Parathyroid adenoma (tissue), 2 donors: ENCODE measurements around the gene MICALL2.

Experiments used
- H2AFZ ChIP-seq: fragments of 300-600 bp; sonication (generic); one replicate; pipeline ENCODE4 v1.7.0; 2017; ENCODE audit warnings: antibody characterized with exemption, mild to moderate bottlenecking
- H3K27ac ChIP-seq: fragments of 300-600 bp; sonication (generic); one replicate; pipeline ENCODE4 v1.7.0; 2017
- H3K27me3 ChIP-seq: fragments of 300-600 bp; sonication (generic); one replicate; pipeline ENCODE4 v1.7.0; 2017; ENCODE audit warnings: low read length; ENCODE audit not compliant: control insufficient read depth, insufficient read depth
- H3K36me3 ChIP-seq: fragments of 300-600 bp; sonication (generic); one replicate; pipeline ENCODE4 v1.7.0; 2017; ENCODE audit warnings: low read length; ENCODE audit not compliant: control insufficient read depth, insufficient read depth
- H3K4me1 ChIP-seq: fragments of 300-600 bp; sonication (generic); one replicate; pipeline ENCODE4 v1.7.0; 2017; ENCODE audit warnings: control low read depth
- H3K4me2 ChIP-seq: fragments of 300-600 bp; sonication (generic); one replicate; pipeline ENCODE4 v1.7.0; 2017; ENCODE audit warnings: low read length
- H3K4me3 ChIP-seq: fragments of 300-600 bp; sonication (generic); one replicate; pipeline ENCODE4 v1.7.0; 2017; ENCODE audit warnings: low read depth, low read length
- H3K79me2 ChIP-seq: fragments of 300-600 bp; sonication (generic); one replicate; pipeline ENCODE4 v1.7.0; 2017; ENCODE audit warnings: control low read depth
- H3K9ac ChIP-seq: fragments of 300-600 bp; sonication (generic); one replicate; pipeline ENCODE4 v1.7.0; 2017; ENCODE audit warnings: mild to moderate bottlenecking
- H3K9me3 ChIP-seq: fragments of 300-600 bp; sonication (generic); one replicate; pipeline ENCODE4 v1.7.0; 2017; ENCODE audit warnings: low read length; ENCODE audit not compliant: control insufficient read depth
- CTCF ChIP-seq: fragments of 300-600 bp; sonication (generic); IDR thresholded peaks from one replicate; pipeline ENCODE4 v1.7.0; 2017; ENCODE audit warnings: antibody characterized with exemption, mild to moderate bottlenecking
- donor health status: primary hyperparathyroidism.

Gene MICALL2

DNA sequence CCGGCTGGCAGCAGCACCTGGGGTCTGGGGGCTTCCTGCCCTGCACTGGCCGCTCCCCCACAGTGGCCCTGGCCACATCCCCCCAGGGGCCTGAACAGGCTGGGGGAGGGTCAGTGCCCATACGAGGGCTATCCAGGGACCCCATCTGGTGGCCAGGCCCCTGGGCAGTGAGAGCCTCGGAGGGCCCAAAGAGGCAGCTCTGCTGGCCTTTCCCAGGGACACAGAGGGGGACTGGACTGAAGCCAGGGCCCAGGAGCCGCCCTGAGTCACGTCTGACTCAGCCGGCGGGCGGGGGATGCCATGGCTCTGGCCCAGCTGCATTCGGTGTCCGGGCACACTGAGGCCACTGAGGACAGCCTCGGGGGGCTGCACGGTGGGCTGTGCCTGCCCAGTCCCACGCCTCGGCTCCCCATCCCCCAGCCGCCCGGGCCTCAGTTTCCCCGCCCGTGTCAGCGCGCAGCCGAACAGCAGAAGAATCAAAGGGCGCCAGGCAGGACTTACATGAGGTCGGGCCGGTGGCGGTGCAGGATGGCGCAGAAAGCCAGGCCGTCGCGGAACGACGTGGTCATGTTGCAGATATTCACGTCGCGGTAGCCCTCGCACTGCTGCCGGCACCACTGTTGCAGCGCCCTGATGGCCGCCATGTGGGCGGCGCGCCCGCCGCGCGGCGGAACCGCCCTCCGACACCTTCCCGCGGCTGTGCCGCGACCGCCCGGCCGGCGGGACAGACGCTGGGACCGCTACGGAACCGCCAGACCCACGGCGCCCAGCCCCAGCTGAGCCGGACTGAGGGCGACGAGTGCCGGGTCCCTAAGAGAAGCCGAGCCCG is at the start of gene MICALL2:
TSS of gene MICALL2 (minus strand) at position 788 of the 829 bp plus-strand sequence. CDS start at position 644, 144 bp downstream.
- H3K36me3 ChIP-seq = no peaks in the 10 kb centered on the region
- H3K27me3 ChIP-seq = no peaks in the 10 kb centered on the region
- peaks cover 32% of the 10 kb centered on the region for H3K4me1 ChIP-seq
- H3K9ac ChIP-seq = peak within 1 kb of the TSS; percentile 7
- H3K4me3 ChIP-seq = peak within 1 kb of the TSS; percentile 78
- H3K79me2 ChIP-seq = peaks cover 8% of the 10 kb centered on the region
- no peak for TF ChIP-seq CTCF
- H3K4me2 ChIP-seq = peak within 1 kb of the TSS; percentile 96
- H3K9me3 ChIP-seq = no peaks in the 10 kb centered on the region
- peak within 1 kb of the TSS; percentile 63 for H3K27ac ChIP-seq
- H2AFZ ChIP-seq = peak within 1 kb of the TSS; percentile 91

DNA sequence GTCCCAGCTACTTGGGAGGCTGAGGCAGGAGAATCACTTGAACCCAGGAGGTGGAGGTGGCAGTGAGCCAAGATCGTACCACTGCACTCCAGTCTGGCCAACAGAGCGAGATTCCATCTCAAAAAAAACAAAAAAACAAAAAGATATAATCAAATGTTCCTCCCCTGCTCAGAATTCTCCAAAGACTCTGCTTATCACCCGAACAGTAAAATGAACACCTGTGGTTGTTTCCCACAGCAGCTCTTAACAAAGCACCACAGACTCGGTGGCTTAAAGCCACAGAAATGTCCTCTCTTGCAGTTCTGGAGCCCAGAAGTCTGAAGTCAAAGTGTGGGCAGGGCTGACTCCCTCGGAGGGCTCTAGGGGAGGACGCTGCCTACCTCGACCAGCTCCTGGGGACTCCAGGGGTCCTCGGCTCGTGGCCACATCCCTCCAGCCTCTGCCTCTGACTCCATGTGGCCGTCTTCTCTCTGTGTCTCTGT is 49.0 kb upstream of the MICALL2 start:
- Histone ChIP-seq H3K4me3 (no peak overlapping the region), H2AFZ (no peak overlapping the region), H3K4me2 (no peak overlapping the region), H3K27me3 (no peaks in the 10 kb centered on the region), H3K9ac (no peak overlapping the region), H3K79me2 (peaks cover 7% of the 10 kb centered on the region), H3K9me3 (no peaks in the 10 kb centered on the region), H3K4me1 (no peaks in the 10 kb centered on the region), H3K36me3 (no peaks in the 10 kb centered on the region), H3K27ac (no peak overlapping the region)
- no peak for TF ChIP-seq CTCF

DNA sequence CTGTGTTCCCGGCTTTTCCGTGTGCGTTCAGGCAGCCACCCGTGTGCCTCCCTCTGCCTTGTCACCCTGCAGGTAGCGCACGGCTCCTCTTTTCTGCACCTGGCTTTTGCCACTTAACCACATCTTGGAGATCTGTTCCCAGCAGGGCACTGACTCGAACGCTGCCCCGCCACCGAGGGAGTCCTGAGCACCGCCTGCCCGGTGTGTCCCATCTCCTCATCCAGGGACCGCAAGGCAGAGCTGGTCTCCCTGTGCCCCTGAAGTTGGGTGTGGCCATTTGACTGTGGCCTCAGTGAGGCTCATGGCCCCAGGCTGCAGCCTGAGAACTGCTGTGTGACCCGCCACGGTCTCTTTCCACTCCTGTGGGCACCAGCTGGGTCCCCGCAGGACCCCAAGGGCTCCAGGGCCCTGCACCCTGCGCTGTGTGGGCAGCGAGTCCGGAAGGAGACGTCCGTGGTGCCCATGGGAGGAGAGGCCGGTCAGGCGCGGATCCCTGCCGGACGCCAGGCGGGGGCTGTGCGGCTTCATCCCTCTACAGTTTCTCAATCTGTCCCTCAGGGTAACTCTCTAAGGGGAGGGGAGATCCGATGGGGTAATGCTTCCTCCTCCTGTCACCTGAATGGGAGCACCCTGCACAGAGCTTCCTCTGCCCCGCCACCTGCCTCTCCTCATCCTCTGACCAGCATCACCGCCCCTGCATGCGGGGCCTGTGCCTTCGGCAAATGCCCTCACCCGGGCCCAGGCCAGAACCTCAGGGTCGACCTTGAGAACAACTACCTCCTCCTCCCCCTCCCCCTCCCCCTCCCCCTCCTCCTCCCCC is 46.7 kb upstream of the MICALL2 start:
- Histone ChIP-seq H3K9ac (no peak overlapping the region), H3K4me1 (peaks cover 6% of the 10 kb centered on the region), H3K4me3 (no peak overlapping the region), H3K27ac (no peak overlapping the region), H3K4me2 (no peak overlapping the region), H2AFZ (no peak overlapping the region), H3K27me3 (no peaks in the 10 kb centered on the region), H3K79me2 (peaks cover 21% of the 10 kb centered on the region), H3K36me3 (no peaks in the 10 kb centered on the region), H3K9me3 (no peaks in the 10 kb centered on the region)
- no peak for TF ChIP-seq CTCF

- H3K27me3 ChIP-seq = no peaks in the 10 kb centered on the region
- H3K79me2 ChIP-seq = peaks cover 21% of the 10 kb centered on the region
- H2AFZ ChIP-seq = peak within 1 kb of the TSS; percentile 98
- peaks cover 6% of the 10 kb centered on the region for H3K4me1 ChIP-seq
- H3K27ac ChIP-seq = peak within 1 kb of the TSS; percentile 33
- TF ChIP-seq CTCF = peak; percentile 95
- H3K36me3 ChIP-seq = no peaks in the 10 kb centered on the region
- peak within 1 kb of the TSS; percentile 33 for H3K9ac ChIP-seq
- H3K4me2 ChIP-seq = peak within 1 kb of the TSS; percentile 95
- peak within 1 kb of the TSS; percentile 81 for H3K4me3 ChIP-seq
- no peaks in the 10 kb centered on the region for H3K9me3 ChIP-seq
Measured at GRCh38 chr7:1503816-1504775, 44.8 kb upstream of the MICALL2 start, which contains the start of gene INTS1. Gene INTS1 (minus strand): TSS chr7:1504389. CDS start chr7:1503960, 429 bp downstream.
